HepG2 (cell line): ENCODE data around the gene ESR1. TPM values are rescaled to one million over a fixed set of nuclear protein-coding genes. Genes with fewer than 3 reads are reported as not detected.

Experiments used
- ARID5B ChIP-seq: IDR thresholded peaks from 2 replicates; pipeline ENCODE4 v1.4.0; 2020; ENCODE audit warnings: mild to moderate bottlenecking, missing genetic modification reagents
- CC2D1A ChIP-seq: sonication (generic); formaldehyde crosslinking; IDR thresholded peaks from 2 replicates; pipeline ENCODE4 v1.8.1; 2023; ENCODE audit warnings: mild to moderate bottlenecking, missing genetic modification reagents
- CHCHD3 ChIP-seq: sonication (generic); formaldehyde crosslinking; IDR thresholded peaks from 2 replicates; pipeline ENCODE4 v1.8.0; 2022; ENCODE audit warnings: mild to moderate bottlenecking, missing genetic modification reagents, moderate library complexity
- EHMT2 ChIP-seq: fragments of 200-600 bp; sonication (generic); IDR thresholded peaks from 2 replicates; pipeline ENCODE4 v1.7.0; 2017; ENCODE audit warnings: antibody characterized with exemption, low read depth, low read length, borderline replicate concordance
- FOXC1 ChIP-seq: sonication (generic); formaldehyde crosslinking; IDR thresholded peaks from 2 replicates; pipeline ENCODE4 v1.8.0; 2022; ENCODE audit warnings: mild to moderate bottlenecking, missing genetic modification reagents, borderline replicate concordance
- MATR3 ChIP-seq: sonication (generic); formaldehyde crosslinking; IDR thresholded peaks from 2 replicates; pipeline ENCODE4 v1.4.0; 2020; ENCODE audit warnings: missing genetic modification reagents
- NFYC ChIP-seq: IDR thresholded peaks from 2 replicates; pipeline ENCODE4 v1.6.1; 2016; ENCODE audit warnings: missing genetic modification reagents, missing compliant biosample characterization
- RNF219 ChIP-seq: sonication (generic); formaldehyde crosslinking; IDR thresholded peaks from 2 replicates; pipeline ENCODE4 v1.5.0; 2020; ENCODE audit warnings: mild to moderate bottlenecking, missing genetic modification reagents
- ZBTB7B ChIP-seq: sonication (generic); formaldehyde crosslinking; IDR thresholded peaks from 2 replicates; pipeline ENCODE4 v1.4.0; 2020; ENCODE audit warnings: missing genetic modification reagents
- ZFP41 ChIP-seq: sonication (generic); formaldehyde crosslinking; IDR thresholded peaks from 2 replicates; pipeline ENCODE4 v1.4.0; 2020; ENCODE audit warnings: mild to moderate bottlenecking, missing genetic modification reagents, borderline replicate concordance
- ZFX ChIP-seq: sonication (generic); formaldehyde crosslinking; IDR thresholded peaks from 2 replicates; pipeline ENCODE4 v1.4.0; 2020; ENCODE audit warnings: mild to moderate bottlenecking, low read depth, missing genetic modification reagents, moderate library complexity
- ZNF263 ChIP-seq: sonication (generic); formaldehyde crosslinking; IDR thresholded peaks from 2 replicates; pipeline ENCODE4 v1.4.0; 2020; ENCODE audit warnings: missing genetic modification reagents
- ZNF282 ChIP-seq: fragments of 450-650 bp; IDR thresholded peaks from 2 replicates; pipeline ENCODE4 v1.6.1; 2018; ENCODE audit not compliant: partially characterized antibody
- ZNF598 ChIP-seq: sonication (generic); formaldehyde crosslinking; IDR thresholded peaks from 2 replicates; pipeline ENCODE4 v1.5.1; 2020; ENCODE audit warnings: mild to moderate bottlenecking, missing genetic modification reagents, borderline replicate concordance
- ZNF687 ChIP-seq: sonication (generic); formaldehyde crosslinking; IDR thresholded peaks from 2 replicates; pipeline ENCODE4 v1.5.1; 2020; ENCODE audit warnings: mild to moderate bottlenecking, missing genetic modification reagents, moderate library complexity
- ZNF703 ChIP-seq: sonication (generic); formaldehyde crosslinking; IDR thresholded peaks from 2 replicates; pipeline ENCODE4 v1.5.1; 2020; ENCODE audit warnings: missing genetic modification reagents, mild to moderate bottlenecking, moderate library complexity, borderline replicate concordance
- ZNF766 ChIP-seq: sonication (generic); formaldehyde crosslinking; IDR thresholded peaks from 2 replicates; pipeline ENCODE4 v1.5.0; 2020; ENCODE audit warnings: missing genetic modification reagents, borderline replicate concordance
- ZNF839 ChIP-seq: sonication (generic); formaldehyde crosslinking; IDR thresholded peaks from 2 replicates; pipeline ENCODE4 v1.4.0; 2020; ENCODE audit warnings: missing genetic modification reagents, mild to moderate bottlenecking, borderline replicate concordance
- polyA plus RNA-seq, 8 experiments: library from polyadenylated mRNA; depleted of rRNA in 3 of 8; stranded (reverse) in 7 of 8; unstranded in 1 of 8; fragments of >200 nt; fragmentation: Illumina TruSeq in 4 of 8; extraction: Trizol in 4 of 8; gene quantifications; 2 replicates each; pipeline versions ENCODE4 v1.2.1 to v1.2.3, GENCODE V29; 2011 to 2016; ENCODE audit warnings: low read depth in 4 of 8, missing spikeins in 1 of 8, mixed read lengths in 1 of 8; ENCODE audit not compliant: insufficient read depth in 1 of 8
- total RNA-seq, 5 experiments: library from RNA; depleted of rRNA; stranded (reverse); fragments of >200 nt; fragmentation: Illumina TruSeq; extraction: Trizol; gene quantifications; 2 replicates each; pipeline ENCODE4 v1.2.3, GENCODE V29; 2016; ENCODE audit warnings: low read depth in 1 of 5

ESR1 gene
- total and polyA plus RNA-seq, 2 of the 13 experiments (the other 11 are each of a cell fraction or from before 2014, with no cell fraction given) = not detected

DNA sequence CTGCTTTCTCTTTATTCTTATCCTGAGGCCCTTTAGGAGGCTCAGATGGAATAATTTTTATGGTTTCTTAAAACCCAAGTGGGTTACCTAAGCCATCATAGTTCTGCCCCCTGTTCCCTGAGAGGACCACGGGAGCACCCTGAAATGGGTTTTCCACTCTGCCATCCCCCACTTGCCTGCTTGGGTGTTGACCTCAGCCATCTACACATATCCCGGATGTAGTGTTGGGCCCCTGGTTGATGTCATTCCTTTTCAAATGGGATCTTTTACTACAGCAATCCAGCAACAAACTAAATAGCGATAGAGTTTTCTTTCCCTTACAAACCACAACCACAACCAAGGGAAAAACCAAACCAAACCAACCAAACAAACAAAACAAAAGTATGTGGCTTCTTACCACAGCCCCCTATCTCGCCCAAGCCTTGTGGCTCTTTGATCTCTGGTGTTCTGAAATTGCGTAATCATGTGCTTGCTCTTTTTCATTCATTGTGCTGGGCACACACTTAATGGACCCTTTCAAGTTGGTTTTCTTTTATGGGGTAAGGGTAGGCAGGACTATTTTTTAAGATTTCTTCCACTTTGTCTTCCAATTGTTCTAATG lies 154.9 kb downstream of the ESR1 start (continued):
- TF ChIP-seq ZNF687 (CRISPR knock-in tag) (no peak), MATR3 (CRISPR knock-in tag) (no peak), FOXC1 (CRISPR knock-in tag) (no peak), NFYC (no peak), CC2D1A (CRISPR knock-in tag) (no peak), ZNF263 (CRISPR knock-in tag) (no peak), ZNF839 (no peak), EHMT2 (peak; percentile 89; the same call in 1 of the 2 replicates), RNF219 (no peak), ARID5B (peak; percentile 77), CHCHD3 (CRISPR knock-in tag) (no peak), ZBTB7B (0 out of 2 replicates have a peak, but pooled peaks have one; percentile 48), ZNF598 (CRISPR knock-in tag) (no peak), ZFX (CRISPR knock-in tag) (no peak), ZNF766 (CRISPR knock-in tag) (no peak), ZFP41 (no peak), ZNF703 (CRISPR knock-in tag) (no peak), ZNF282 (no peak)
